Adrenal gland (tissue), 12 donors: ENCODE results near the gene EDEM2. TPM values are rescaled to one million over a fixed set of nuclear protein-coding genes. Genes with fewer than 3 reads are reported as not detected.
"Not testable (repeated sequence)": the region's sequence is repeated elsewhere in the genome, so short reads cannot be mapped to it uniquely, and the experiment has no call there.

Experiments used
- DNase-seq, 7 donors: peaks; one replicate each; pipeline ENCODE4 v3.0.0-alpha.2; 2019 to 2020
- H3K27ac ChIP-seq, 5 donors: fragments of 200-600 bp; sonication (generic) in 4 of 5; 1 replicate in 3 of 5; 2 replicates in 2 of 5; pipeline versions ENCODE4 v1.5.1 to v1.8.0; 2016 to 2020; ENCODE audit warnings: mild to moderate bottlenecking in 1 of 5
- H3K27me3 ChIP-seq: fragments of 200-600 bp; 2 replicates; pipeline ENCODE4 v1.8.0; 2021
- H3K36me3 ChIP-seq, 2 donors: fragments of 200-600 bp; replicated peaks in 1 of 2; 1 replicate in 1 of 2; 2 replicates in 1 of 2; pipeline versions ENCODE4 v1.5.1 to v1.8.0; 2018 to 2022
- H3K4me1 ChIP-seq, 2 donors: fragments of 200-600 bp; replicated peaks in 1 of 2; 1 replicate in 1 of 2; 2 replicates in 1 of 2; pipeline versions ENCODE4 v1.5.1 to v1.8.0; 2018 to 2021
- H3K4me3 ChIP-seq, 4 donors: fragments of 200-600 bp; sonication (generic) in 3 of 4; one replicate each; pipeline ENCODE4 v1.5.1; 2016 to 2018
- H3K9me3 ChIP-seq, 3 donors: fragments of 200-600 bp; sonication (generic) in 1 of 3; replicated peaks in 1 of 3; 1 replicate in 2 of 3; 2 replicates in 1 of 3; pipeline versions ENCODE4 v1.5.1 to v1.8.0; 2016 to 2021
- POLR2A ChIP-seq, 2 donors: fragments of 450-650 bp; IDR thresholded peaks; one replicate each; pipeline ENCODE4 v1.6.1; 2017; ENCODE audit warnings: antibody characterized with exemption in 2 of 2, mild to moderate bottlenecking in 2 of 2, moderate library complexity in 1 of 2
- WGBS, 4 donors: extraction: QIAGEN DNeasy Blood & Tissue Kit in 2 of 4; methylation state at CpG; one replicate each; pipeline versions ENCODE4 v1.1.5 to v1.1.7; 2013 to 2017; 5-methylcytosine and 5-hydroxymethylcytosine counted together
- intact Hi-C, 2 donors: fragments of 100-400 bp; cut with DNase I; formaldehyde crosslinking; loops; one replicate each; pipeline versions ENCODE4 v1.14.1 to v1.15.0; 2022 to 2023
- polyA plus RNA-seq, 3 donors: library from polyadenylated mRNA; stranded (reverse); fragments of 200-250 nt in 2 of 3; fragments of 350-450 nt in 1 of 3; fragmentation: Illumina TruSeq in 1 of 3; extraction: RNeasy Lipid Tissue Mini Kit (QIAGEN cat#74804) in 1 of 3; gene quantifications; one replicate each; pipeline ENCODE4 v1.2.3, GENCODE V29; 2013 to 2014
- total RNA-seq, 9 donors: library from RNA; depleted of rRNA in 4 of 9; stranded (reverse); fragments of >200 nt in 4 of 9; fragments of 120-200 nt in 1 of 9; fragmentation: NEBNext Ultra II Directional in 1 of 9; extraction: Animal tissue kit (Norgen Biotek cat#: 25700) in 1 of 9; gene quantifications; one replicate each; pipeline versions ENCODE4 v1.1.0 to v1.2.4, GENCODE V29; 2013 to 2023
- TF ChIP-seq, protein P1 (sequence below), 6 experiments: fragments of 450-650 bp in 4 of 6; fragments of 200-600 bp in 2 of 6; sonication (generic) in 1 of 6; IDR thresholded peaks; 1 replicate in 5 of 6; 2 replicates in 1 of 6; pipeline versions ENCODE4 v1.5.1 to v1.8.0; 2016 to 2021; ENCODE audit warnings: antibody characterized with exemption in 6 of 6, mild to moderate bottlenecking in 2 of 6, moderate library complexity in 1 of 6
- donor health status: healthy with polysubstance abuse.
- donor health status: Bipolar disorder and iron deficiency.
- donor health status: DM: yes; HTN: yes; CAD: no.
- donor health status: DM: no; HTN: no; CAD: no.
- donor health status: DM: no; HTN: no; CAD: no.
- donor health status: DM: yes; HTN: yes; CAD: no.

Gene EDEM2
- total and polyA plus RNA-seq, 12 donors = 16.2 to 62.5 (median 37.5) TPM

GRCh38 chr20:35079472-35080347 is 67.4 kb downstream of the EDEM2 start:
- TF ChIP-seq, protein P1, sequence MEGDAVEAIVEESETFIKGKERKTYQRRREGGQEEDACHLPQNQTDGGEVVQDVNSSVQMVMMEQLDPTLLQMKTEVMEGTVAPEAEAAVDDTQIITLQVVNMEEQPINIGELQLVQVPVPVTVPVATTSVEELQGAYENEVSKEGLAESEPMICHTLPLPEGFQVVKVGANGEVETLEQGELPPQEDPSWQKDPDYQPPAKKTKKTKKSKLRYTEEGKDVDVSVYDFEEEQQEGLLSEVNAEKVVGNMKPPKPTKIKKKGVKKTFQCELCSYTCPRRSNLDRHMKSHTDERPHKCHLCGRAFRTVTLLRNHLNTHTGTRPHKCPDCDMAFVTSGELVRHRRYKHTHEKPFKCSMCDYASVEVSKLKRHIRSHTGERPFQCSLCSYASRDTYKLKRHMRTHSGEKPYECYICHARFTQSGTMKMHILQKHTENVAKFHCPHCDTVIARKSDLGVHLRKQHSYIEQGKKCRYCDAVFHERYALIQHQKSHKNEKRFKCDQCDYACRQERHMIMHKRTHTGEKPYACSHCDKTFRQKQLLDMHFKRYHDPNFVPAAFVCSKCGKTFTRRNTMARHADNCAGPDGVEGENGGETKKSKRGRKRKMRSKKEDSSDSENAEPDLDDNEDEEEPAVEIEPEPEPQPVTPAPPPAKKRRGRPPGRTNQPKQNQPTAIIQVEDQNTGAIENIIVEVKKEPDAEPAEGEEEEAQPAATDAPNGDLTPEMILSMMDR (IDR thresholded peaks at IDR 0.05) = no peak
- TF ChIP-seq POLR2A (IDR thresholded peaks at IDR 0.05) = no peak
- 77 to 91% (median 83%) methylated on average over 8 of the region's 8 CpGs for WGBS, 4 donors
- peak overlapping the region in 2 of 5 donors; percentile 24 to 26 for H3K27ac ChIP-seq
- H3K9me3 ChIP-seq = no peaks in the 10 kb centered on the region
- H3K36me3 ChIP-seq = peaks cover 0 to 19% of the 10 kb centered on the region in 2 donors
- H3K4me3 ChIP-seq = no peak overlapping the region
- peaks cover 7 to 36% of the 10 kb centered on the region in 2 donors for H3K4me1 ChIP-seq
- no peaks in the 10 kb centered on the region for H3K27me3 ChIP-seq
- intact Hi-C loops = loop anchor here in 1 of 2 donors (10.0 kb wide), 1 partner anchor 55 kb away; no protein-coding TSS in a partner anchor
- DNase-seq = no peak

- Histone ChIP-seq H3K27me3 (no peaks in the 10 kb centered on the region), H3K27ac (no peak overlapping the region), H3K4me1 (peaks cover 7 to 36% of the 10 kb centered on the region in 2 donors), H3K4me3 (no peak overlapping the region), H3K9me3 (no peaks in the 10 kb centered on the region), H3K36me3 (peaks cover 0 to 19% of the 10 kb centered on the region in 2 donors)
- WGBS, 4 donors = 89 to 92% (median 90%) methylated on average over 5 of the region's 5 CpGs
- DNase-seq = no peak
- intact Hi-C loops = no loop called here
- TF ChIP-seq, protein P1 (IDR thresholded peaks at IDR 0.05) = no peak
- no peak for TF ChIP-seq POLR2A (IDR thresholded peaks at IDR 0.05)
Observed at GRCh38 chr20:35077872-35078271, 69.3 kb downstream of the EDEM2 start.

DNA sequence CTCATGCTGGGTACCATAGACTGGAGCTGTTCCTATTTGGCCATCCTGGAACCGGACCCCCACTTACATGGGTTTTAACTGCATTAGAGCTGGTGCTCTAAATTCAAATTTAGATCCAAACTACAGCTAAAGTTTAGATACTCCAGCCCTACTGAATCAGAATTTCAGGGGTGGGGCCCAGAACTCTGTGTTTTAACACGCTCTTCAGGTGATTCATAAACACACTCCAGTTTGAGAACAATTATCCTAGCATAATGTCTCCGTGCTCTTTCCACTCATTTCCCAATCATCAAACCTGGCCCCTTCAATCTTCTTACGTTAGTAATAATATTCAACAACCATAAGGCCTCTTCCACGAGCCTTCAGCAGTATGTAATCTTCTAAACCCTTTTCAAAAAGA is 69.8 kb downstream of the EDEM2 start:
- no peak for TF ChIP-seq POLR2A (IDR thresholded peaks at IDR 0.05)
- TF ChIP-seq, protein P1 (IDR thresholded peaks at IDR 0.05) = no peak
- Histone ChIP-seq H3K36me3 (peaks cover 0 to 19% of the 10 kb centered on the region in 2 donors), H3K4me1 (peaks cover 7 to 32% of the 10 kb centered on the region in 2 donors), H3K4me3 (no peak overlapping the region), H3K9me3 (no peaks in the 10 kb centered on the region), H3K27ac (no peak overlapping the region), H3K27me3 (no peaks in the 10 kb centered on the region)
- intact Hi-C loops = no loop called here
- 97 to 99% (median 98%) methylated on average over 5 of the region's 5 CpGs for WGBS, 4 donors
- DNase-seq = no peak

- H3K4me3 ChIP-seq, H3K4me1 ChIP-seq, H3K27me3 ChIP-seq, intact Hi-C loops, DNase-seq, H3K9me3 ChIP-seq, H3K27ac ChIP-seq: not testable (repeated sequence)
- 92 to 96% (median 93%) methylated on average over 7 to 8 of the region's 8 CpGs for WGBS, 4 donors
- H3K36me3 ChIP-seq = peaks cover 0 to 12% of the 10 kb centered on the region in 2 donors
Observed at GRCh38 chr20:35071436-35072153, 75.5 kb downstream of the EDEM2 start.
